Mesodermal cell (in vitro differentiated cells): ENCODE measurements around the gene TMOD1.
"Not testable (repeated sequence)": the region's sequence is repeated elsewhere in the genome, so short reads cannot be mapped to it uniquely, and the experiment has no call there.

Source experiments
- H3K27ac ChIP-seq: 2 replicates; pipeline ENCODE4 v1.7.0; 2013; ENCODE audit warnings: mild to moderate bottlenecking, low read depth, low read length, moderate library complexity; ENCODE audit not compliant: severe bottlenecking
- H3K36me3 ChIP-seq: 2 replicates; pipeline ENCODE4 v1.7.1; 2013; ENCODE audit warnings: mild to moderate bottlenecking, low read length, moderate library complexity; ENCODE audit not compliant: control insufficient read depth, insufficient read depth
- H3K4me1 ChIP-seq: one replicate; pipeline ENCODE4 v1.7.1; 2013; ENCODE audit warnings: mild to moderate bottlenecking, low read length; ENCODE audit not compliant: insufficient read depth, control insufficient read depth, poor library complexity, severe bottlenecking
- H3K4me3 ChIP-seq: 2 replicates; pipeline ENCODE4 v1.7.0; 2013; ENCODE audit warnings: low read length, control low read depth, mild to moderate bottlenecking; ENCODE audit not compliant: insufficient read depth, poor library complexity, severe bottlenecking; ENCODE audit errors: extremely low read depth
- H3K9me3 ChIP-seq: 2 replicates; pipeline ENCODE4 v1.7.1; 2013; ENCODE audit warnings: mild to moderate bottlenecking, low read length, moderate library complexity; ENCODE audit not compliant: control insufficient read depth
- WGBS, 2 experiments: methylation state at CpG; one replicate each; pipeline ENCODE4 v1.1.5; 2013; ENCODE audit warnings: missing lambda C conversion rate in 2 of 2; ENCODE audit not compliant: insufficient coverage in 2 of 2; 5-methylcytosine and 5-hydroxymethylcytosine counted together

TMOD1 gene

GRCh38 chr9:97598461-97599288 is 97.2 kb downstream of the TMOD1 start:
- 47 to 51% methylated on average over 8 to 9 of the region's 11 CpGs for WGBS, 2 experiments
- no peaks in the 10 kb centered on the region for H3K9me3 ChIP-seq
- H3K27ac ChIP-seq: peak overlapping the region; percentile 39
- H3K4me3 ChIP-seq: no peak overlapping the region
- H3K36me3 ChIP-seq: peaks cover 36% of the 10 kb centered on the region
- H3K4me1 ChIP-seq: no peaks in the 10 kb centered on the region

- H3K4me1 ChIP-seq: no peaks in the 10 kb centered on the region
- WGBS, 2 experiments: 85 to 91% methylated on average over 5 to 7 of the region's 7 CpGs
- H3K9me3 ChIP-seq: no peaks in the 10 kb centered on the region
- peaks cover 41% of the 10 kb centered on the region for H3K36me3 ChIP-seq
- no peak overlapping the region for H3K4me3 ChIP-seq
- H3K27ac ChIP-seq: no peak overlapping the region
Measured at GRCh38 chr9:97599314-97599846, 97.9 kb downstream of the TMOD1 start.

DNA sequence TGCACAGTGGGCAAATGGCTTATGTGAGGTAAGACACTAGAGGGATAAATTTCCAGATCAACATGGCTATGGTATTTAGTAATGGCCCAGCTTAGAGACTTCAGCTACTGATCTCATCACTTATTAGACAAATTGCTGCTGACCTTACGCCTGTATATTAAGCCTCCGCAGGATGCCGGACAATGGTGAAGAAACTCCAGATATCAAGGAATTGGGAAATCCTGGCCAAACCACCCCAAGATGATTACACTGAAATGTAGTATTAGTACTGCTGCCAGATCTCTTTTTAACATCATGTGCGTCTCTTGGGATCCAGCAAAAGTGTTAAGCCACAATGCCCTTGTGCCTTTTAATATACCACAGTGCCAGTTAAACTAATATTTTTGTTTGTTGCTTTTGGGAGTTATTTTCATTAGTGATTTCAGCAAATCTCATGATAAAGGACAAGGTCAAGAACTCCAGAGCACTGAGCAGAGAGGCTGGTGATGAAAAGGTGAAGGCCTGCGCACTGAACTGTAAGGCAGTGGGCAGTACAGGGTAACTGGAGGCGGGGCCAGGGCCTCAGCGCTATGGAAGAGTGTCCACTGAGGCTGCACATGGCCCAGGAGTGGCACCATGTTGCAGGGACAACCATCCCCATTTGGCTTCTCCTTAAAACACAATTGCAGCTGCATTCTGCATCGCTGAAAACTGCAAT is 99.2 kb downstream of the TMOD1 start:
- Histone ChIP-seq H3K36me3 (peaks cover 54% of the 10 kb centered on the region), H3K4me3 (no peak overlapping the region), H3K27ac (no peak overlapping the region), H3K4me1 (no peaks in the 10 kb centered on the region), H3K9me3 (no peaks in the 10 kb centered on the region)
- 93 to 100% methylated on average over 2 to 7 of the region's 8 CpGs for WGBS, 2 experiments

DNA sequence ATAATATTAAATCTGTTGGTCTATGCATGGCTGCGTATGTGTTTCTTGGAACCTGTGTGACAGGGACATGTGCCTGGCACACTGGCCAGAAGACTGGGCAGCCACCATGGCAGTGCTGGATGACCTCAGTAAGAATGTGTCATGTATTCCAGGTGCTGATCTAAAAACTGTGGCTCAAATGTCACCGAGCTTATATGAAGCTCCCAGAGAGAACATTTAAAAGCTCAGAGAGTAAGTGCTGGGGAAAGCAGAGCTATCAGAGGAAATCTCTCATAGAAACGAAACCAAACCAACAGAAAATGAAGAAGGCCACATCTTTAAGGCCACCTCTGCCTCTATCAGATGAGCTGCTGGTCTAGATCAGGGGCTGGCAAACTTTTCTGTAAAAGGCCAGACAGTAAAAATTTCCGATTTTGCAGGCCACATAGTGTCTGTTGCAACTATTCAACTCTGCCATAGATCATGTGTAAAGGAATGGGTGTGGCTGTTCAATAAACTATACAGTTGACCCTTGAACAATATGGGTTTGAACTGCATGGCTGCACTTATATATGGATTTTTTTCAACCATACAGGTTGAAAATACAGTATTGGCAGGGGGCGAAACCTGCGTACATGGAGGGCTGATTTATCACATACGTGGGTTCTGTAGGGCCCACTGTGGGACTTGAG is 99.9 kb downstream of the TMOD1 start:
- WGBS, 2 experiments: 94 to 98% methylated on average over 6 to 7 of the region's 7 CpGs

GRCh38 chr9:97602430-97602829 is 101.0 kb downstream of the TMOD1 start:
- no peaks in the 10 kb centered on the region for H3K9me3 ChIP-seq
- no peak overlapping the region for H3K27ac ChIP-seq
- H3K4me1 ChIP-seq: no peaks in the 10 kb centered on the region
- H3K4me3 ChIP-seq: no peak overlapping the region
- 90 to 98% methylated on average over 5 to 7 of the region's 10 CpGs for WGBS, 2 experiments
- H3K36me3 ChIP-seq: peaks cover 70% of the 10 kb centered on the region

More for the DNA sequence above, 99.9 kb downstream of the TMOD1 start:
- no peak overlapping the region for H3K4me3 ChIP-seq
- H3K4me1 ChIP-seq: no peaks in the 10 kb centered on the region
- H3K9me3 ChIP-seq: no peaks in the 10 kb centered on the region
- no peak overlapping the region for H3K27ac ChIP-seq
- peaks cover 60% of the 10 kb centered on the region for H3K36me3 ChIP-seq

GRCh38 chr9:97604901-97605645 is 103.6 kb downstream of the TMOD1 start:
- H3K4me3 ChIP-seq: no peak overlapping the region
- WGBS, 2 experiments: 96 to 99% methylated on average over 15 to 17 of the region's 17 CpGs

DNA sequence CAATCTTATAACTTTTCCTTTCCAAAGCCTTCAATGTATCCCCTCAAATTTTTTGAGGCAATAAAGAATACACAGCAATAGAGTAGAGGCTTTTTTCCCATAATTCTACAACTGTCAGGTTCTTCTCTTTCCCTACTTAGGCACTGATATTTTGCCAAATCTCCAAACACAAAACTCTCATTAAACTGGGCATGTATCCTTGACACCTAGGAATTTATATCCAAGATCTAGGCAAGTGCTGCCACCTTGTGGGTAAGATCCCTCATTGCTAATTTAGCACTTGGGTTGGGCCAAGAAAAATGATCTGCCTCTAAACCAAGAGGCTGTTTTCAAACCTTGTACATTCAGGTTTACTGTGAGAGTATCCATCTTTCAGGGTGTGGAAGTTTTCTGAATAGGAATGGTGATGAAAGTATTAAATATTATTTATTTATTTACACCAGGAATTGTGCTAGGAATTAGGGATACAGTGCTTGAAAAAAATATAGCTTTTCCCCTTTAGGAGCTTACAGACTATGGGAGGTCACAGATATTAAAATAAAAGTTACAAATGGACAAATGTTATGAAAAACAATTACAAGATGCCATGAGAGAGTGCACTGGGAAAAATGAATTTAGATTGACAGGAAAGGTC is 114.1 kb downstream of the TMOD1 start:
- no peaks in the 10 kb centered on the region for H3K9me3 ChIP-seq
- H3K27ac ChIP-seq: no peak overlapping the region
- peaks cover 72% of the 10 kb centered on the region for H3K36me3 ChIP-seq

More at GRCh38 chr9:97604901-97605645, 103.6 kb downstream of the TMOD1 start:
- Histone ChIP-seq H3K9me3 (no peaks in the 10 kb centered on the region), H3K27ac (no peak overlapping the region), H3K4me1 (no peaks in the 10 kb centered on the region), H3K36me3 (peaks cover 82% of the 10 kb centered on the region)

GRCh38 chr9:97617939-97618416 is 116.5 kb downstream of the TMOD1 start:
- 75 to 100% methylated on average over 1 of the region's 1 CpG for WGBS, 2 experiments
- Histone ChIP-seq H3K9me3 (no peaks in the 10 kb centered on the region), H3K36me3 (peaks cover 73% of the 10 kb centered on the region), H3K27ac (no peak overlapping the region), H3K4me3 (no peak overlapping the region), H3K4me1 (no peaks in the 10 kb centered on the region)

More for the DNA sequence above, 114.1 kb downstream of the TMOD1 start:
- H3K4me3 ChIP-seq: no peak overlapping the region
- no peaks in the 10 kb centered on the region for H3K4me1 ChIP-seq

- H3K4me3 ChIP-seq, H3K9me3 ChIP-seq, H3K27ac ChIP-seq, H3K4me1 ChIP-seq: not testable (repeated sequence)
- H3K36me3 ChIP-seq: peaks cover 73% of the 10 kb centered on the region
- 80% methylated on average over 1 of the region's 2 CpGs; no CpG with 5 or more reads in 1 of the 2 experiments for WGBS, 2 experiments
Measured at GRCh38 chr9:97620063-97620462, 118.6 kb downstream of the TMOD1 start.
